ENCODE measurements around the gene SCGB1D1.

DNA sequence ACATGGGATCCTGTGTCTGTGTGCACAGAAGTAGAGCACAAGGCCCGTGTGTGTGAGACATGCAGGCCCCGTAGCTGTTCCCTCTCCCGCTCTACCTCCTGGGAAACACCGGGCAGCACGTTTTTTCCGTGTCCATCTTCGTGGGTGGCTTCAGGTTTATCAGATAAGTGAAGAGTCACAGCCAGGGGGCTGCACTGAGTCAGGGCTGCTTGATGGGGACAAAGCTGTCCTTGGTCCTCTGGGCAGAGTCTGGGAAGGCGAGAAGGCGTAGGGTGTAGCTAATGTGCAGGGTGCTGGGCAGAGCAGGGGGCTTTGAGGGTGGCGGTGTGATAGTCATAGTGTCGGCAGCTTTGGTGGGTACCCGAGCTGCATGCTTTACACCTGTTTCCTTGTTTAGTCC is 42.5 kb upstream of the SCGB1D1 start:
- TF ChIP-seq POLR2AphosphoS5 (IDR thresholded peaks at IDR 0.05) (no peak), EP300 (IDR thresholded peaks at IDR 0.05) (no peak)
